Mesothelial cell of epicardium (in vitro differentiated cells): ENCODE measurements around the gene APOH. TPM values are rescaled to one million over a fixed set of nuclear protein-coding genes. Genes with fewer than 3 reads are reported as not detected.

Experiments
- DNase-seq, 2 experiments: peaks; one replicate each; pipeline ENCODE4 v3.0.0; 2021; ENCODE audit warnings: low spot score in 2 of 2; ENCODE audit not compliant: unreplicated experiment in 2 of 2
- H3K27ac Mint-ChIP-seq: 2 replicates; pipeline ENCODE4 v1.8.0; 2021; ENCODE audit warnings: mixed read lengths
- H3K27me3 Mint-ChIP-seq: 2 replicates; pipeline ENCODE4 v1.8.0; 2021; ENCODE audit warnings: low read depth, mixed read lengths
- H3K36me3 Mint-ChIP-seq: 2 replicates; pipeline ENCODE4 v1.8.0; 2021; ENCODE audit warnings: mixed read lengths
- H3K4me1 Mint-ChIP-seq: 2 replicates; pipeline ENCODE4 v1.8.0; 2021; ENCODE audit warnings: mixed read lengths
- H3K4me3 Mint-ChIP-seq: 2 replicates; pipeline ENCODE4 v1.8.0; 2021; ENCODE audit warnings: mild to moderate bottlenecking, moderate library complexity, mixed read lengths
- H3K9me3 Mint-ChIP-seq: 2 replicates; pipeline ENCODE4 v1.8.0; 2021; ENCODE audit warnings: mixed read lengths
- CTCF ChIP-seq: fragments of 200-600 bp; sonication (generic); IDR thresholded peaks from one replicate; pipeline ENCODE4 v1.5.0; 2021; ENCODE audit warnings: antibody characterized with exemption; ENCODE audit not compliant: unreplicated experiment
- total RNA-seq: library from RNA; stranded (reverse); gene quantifications from 3 replicates; pipeline ENCODE4 v1.2.1, GENCODE V29; 2021

Gene APOH
- total RNA-seq, 1 donor from 2014 or later, result not detected

GRCh38 chr17:66214884-66215528, 14.2 kb downstream of the APOH start:
- no peaks in the 10 kb centered on the region for H3K36me3 Mint-ChIP-seq
- peaks cover 35% of the 10 kb centered on the region for H3K27me3 Mint-ChIP-seq
- no peak overlapping the region for H3K27ac Mint-ChIP-seq
- H3K4me1 Mint-ChIP-seq, result no peaks in the 10 kb centered on the region
- no peak for DNase-seq
- no peak overlapping the region for H3K4me3 Mint-ChIP-seq
- H3K9me3 Mint-ChIP-seq, result no peaks in the 10 kb centered on the region
- no peak for TF ChIP-seq CTCF

DNA sequence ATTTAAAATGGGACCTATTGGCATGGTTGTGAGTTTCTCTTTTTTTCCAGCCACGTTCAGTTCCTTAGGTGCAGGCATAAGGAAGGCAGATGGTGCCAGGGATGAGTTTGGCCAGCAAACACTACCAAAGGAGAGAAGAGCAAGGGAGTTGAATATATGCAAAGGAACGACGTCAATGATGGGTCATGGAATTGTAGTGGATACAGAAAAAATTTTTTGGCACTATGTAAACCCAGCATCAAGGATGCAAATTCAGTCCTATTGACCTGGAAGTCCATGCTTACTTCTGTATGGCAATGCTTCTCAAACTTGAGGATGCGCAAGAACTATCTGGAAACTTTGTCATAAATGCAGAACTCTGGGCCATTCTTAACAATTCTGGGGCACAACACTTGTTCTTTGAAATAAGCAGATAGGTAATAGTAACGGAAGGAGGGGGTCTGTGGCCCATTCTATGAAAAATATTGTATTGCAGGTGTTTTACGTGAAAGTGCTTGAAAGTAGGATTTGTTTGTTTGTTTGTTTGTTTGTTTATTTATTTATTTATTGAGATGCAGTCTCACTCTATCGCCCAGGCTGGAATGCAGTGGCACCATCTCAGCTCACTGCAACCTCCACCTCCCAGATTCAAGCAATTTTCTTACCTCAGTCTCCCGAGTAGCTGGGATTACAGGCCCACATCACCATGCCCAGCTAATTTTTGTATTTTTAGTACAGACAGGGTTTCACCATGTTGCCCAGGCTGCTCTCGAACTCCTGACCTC, 18.0 kb downstream of the APOH start:
- Mint-ChIP-seq H3K36me3 (no peaks in the 10 kb centered on the region), H3K4me3 (no peak overlapping the region), H3K9me3 (peaks cover 11% of the 10 kb centered on the region), H3K27me3 (peaks cover 23% of the 10 kb centered on the region), H3K27ac (no peak overlapping the region), H3K4me1 (no peaks in the 10 kb centered on the region)
- DNase-seq, result no peak
- no peak for TF ChIP-seq CTCF

DNA sequence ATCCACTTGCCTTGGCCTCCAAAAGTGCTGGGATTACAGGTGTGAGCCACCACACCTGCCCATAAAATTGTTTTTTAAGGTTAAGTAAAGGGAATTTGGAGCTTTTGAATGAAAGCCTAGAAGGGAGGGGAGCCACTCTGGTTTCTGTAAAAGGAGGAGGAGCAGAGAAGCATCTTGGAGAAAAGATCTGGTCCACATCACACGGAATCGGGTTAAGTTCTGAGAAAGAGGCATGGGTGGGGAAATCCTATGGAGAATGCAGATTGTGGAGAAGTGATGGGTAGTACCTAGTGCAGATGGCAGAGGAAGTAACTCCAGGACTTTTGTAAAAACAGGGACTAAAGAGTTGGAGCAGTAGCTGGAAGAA, 19.0 kb downstream of the APOH start:
- TF ChIP-seq CTCF, result no peak
- Mint-ChIP-seq H3K36me3 (no peaks in the 10 kb centered on the region), H3K4me3 (no peak overlapping the region), H3K9me3 (peaks cover 11% of the 10 kb centered on the region), H3K27me3 (peaks cover 15% of the 10 kb centered on the region), H3K4me1 (no peaks in the 10 kb centered on the region), H3K27ac (no peak overlapping the region)
- no peak for DNase-seq

GRCh38 chr17:66207936-66208335, 21.3 kb downstream of the APOH start:
- Mint-ChIP-seq H3K27me3 (peaks cover 8% of the 10 kb centered on the region), H3K27ac (no peak overlapping the region), H3K4me3 (no peak overlapping the region), H3K36me3 (no peaks in the 10 kb centered on the region), H3K4me1 (no peaks in the 10 kb centered on the region), H3K9me3 (peaks cover 18% of the 10 kb centered on the region)
- DNase-seq, result no peak
- no peak for TF ChIP-seq CTCF

- no peak overlapping the region for H3K4me3 Mint-ChIP-seq
- H3K27ac Mint-ChIP-seq, result no peak overlapping the region
Measured at GRCh38 chr17:66203274-66204015, 25.8 kb downstream of the APOH start.

More at GRCh38 chr17:66203274-66204015, 25.8 kb downstream of the APOH start:
- no peak for DNase-seq
- Mint-ChIP-seq H3K9me3 (peaks cover 13% of the 10 kb centered on the region), H3K36me3 (no peaks in the 10 kb centered on the region), H3K4me1 (peaks cover 5% of the 10 kb centered on the region), H3K27me3 (peaks cover 3% of the 10 kb centered on the region)
- TF ChIP-seq CTCF, result no peak
